GM12878 (cell line): ENCODE data around the gene RPA3.

ENCODE experiments used
- ASH2L ChIP-seq: fragments of 300-600, 200-600 bp; sonication (generic); IDR thresholded peaks from 2 replicates; pipeline ENCODE4 v1.6.1; 2017; ENCODE audit warnings: low read depth, mild to moderate bottlenecking, borderline replicate concordance
- BHLHE40 ChIP-seq, 2 experiments: fragments of 450-650 bp in 1 of 2; IDR thresholded peaks; 2 replicates each; pipeline ENCODE4 v1.6.1; 2011 to 2017; ENCODE audit warnings: low read depth in 2 of 2, borderline replicate concordance in 1 of 2, improper control_type of control experiment in 1 of 2, low read length in 1 of 2, mild to moderate bottlenecking in 1 of 2
- MXI1 ChIP-seq: fragments of 150-350 bp; IDR thresholded peaks from 2 replicates; pipeline ENCODE4 v1.6.1; 2011; ENCODE audit warnings: low read depth, mild to moderate bottlenecking, inconsistent platforms, low read length, improper control_type of control experiment
- RCOR1 ChIP-seq: conservative IDR thresholded peaks from 2 replicates; pipeline ENCODE4 v1.6.1; 2012; ENCODE audit warnings: low read depth, low read length, improper control_type of control experiment
- SMC3 ChIP-seq: IDR thresholded peaks from 2 replicates; pipeline ENCODE4 v1.6.1; 2011; ENCODE audit warnings: low read length, improper control_type of control experiment, borderline replicate concordance
- TF ChIP-seq, protein P1 (sequence below), 3 experiments: IDR thresholded peaks in 2 of 3; conservative IDR thresholded peaks in 1 of 3; 2 replicates each; pipeline ENCODE4 v1.5.1; 2011; ENCODE audit warnings: low read depth in 3 of 3, low read length in 3 of 3, mild to moderate bottlenecking in 3 of 3, control low read depth in 2 of 3, moderate library complexity in 2 of 3, inconsistent platforms in 1 of 3, mixed read lengths in 1 of 3; ENCODE audit not compliant: control insufficient read depth in 2 of 3, insufficient read depth in 1 of 3; ENCODE audit errors: extremely low read depth in 1 of 3

DNA sequence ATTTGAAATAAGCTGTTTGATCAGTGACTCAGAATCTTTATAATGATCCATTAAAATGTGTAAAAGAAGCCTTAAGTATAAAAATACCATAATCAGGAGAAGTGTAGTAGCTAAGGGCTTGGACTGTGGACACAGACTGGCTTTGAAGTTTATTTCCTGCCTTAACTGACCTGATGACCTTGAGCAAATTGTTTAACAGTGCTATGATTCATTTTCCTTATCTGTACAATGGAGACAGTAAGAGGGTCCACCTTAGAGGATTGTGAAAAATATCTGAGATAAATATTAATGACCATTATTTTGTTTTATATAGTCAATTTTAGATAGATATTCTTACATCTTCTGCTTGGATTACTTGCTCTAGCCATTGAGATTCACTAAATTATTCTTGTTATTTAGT lies 13.3 kb upstream of the RPA3 start:
- TF ChIP-seq SMC3 (no peak), BHLHE40 (IDR thresholded peaks at IDR 0.05; ENCODE audit: borderline replicate concordance in 1 of 2, low read depth in 2 of 2, low read length in 1 of 2) (no peak), RCOR1 (no peak), MXI1 (no peak), ASH2L (no peak)
- TF ChIP-seq, protein P1, sequence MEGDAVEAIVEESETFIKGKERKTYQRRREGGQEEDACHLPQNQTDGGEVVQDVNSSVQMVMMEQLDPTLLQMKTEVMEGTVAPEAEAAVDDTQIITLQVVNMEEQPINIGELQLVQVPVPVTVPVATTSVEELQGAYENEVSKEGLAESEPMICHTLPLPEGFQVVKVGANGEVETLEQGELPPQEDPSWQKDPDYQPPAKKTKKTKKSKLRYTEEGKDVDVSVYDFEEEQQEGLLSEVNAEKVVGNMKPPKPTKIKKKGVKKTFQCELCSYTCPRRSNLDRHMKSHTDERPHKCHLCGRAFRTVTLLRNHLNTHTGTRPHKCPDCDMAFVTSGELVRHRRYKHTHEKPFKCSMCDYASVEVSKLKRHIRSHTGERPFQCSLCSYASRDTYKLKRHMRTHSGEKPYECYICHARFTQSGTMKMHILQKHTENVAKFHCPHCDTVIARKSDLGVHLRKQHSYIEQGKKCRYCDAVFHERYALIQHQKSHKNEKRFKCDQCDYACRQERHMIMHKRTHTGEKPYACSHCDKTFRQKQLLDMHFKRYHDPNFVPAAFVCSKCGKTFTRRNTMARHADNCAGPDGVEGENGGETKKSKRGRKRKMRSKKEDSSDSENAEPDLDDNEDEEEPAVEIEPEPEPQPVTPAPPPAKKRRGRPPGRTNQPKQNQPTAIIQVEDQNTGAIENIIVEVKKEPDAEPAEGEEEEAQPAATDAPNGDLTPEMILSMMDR (IDR thresholded peaks at IDR 0.05 in 2 of 3, conservative IDR thresholded peaks at IDR 0.05 in 1 of 3; ENCODE audit: control insufficient read depth in 2 of 3, extremely low read depth in 1 of 3, insufficient read depth in 1 of 3, low read depth in 3 of 3, low read length in 3 of 3): no peak
